H9 (cell line): ENCODE data around the gene TM9SF4. TPM values are rescaled to one million over a fixed set of nuclear protein-coding genes. Genes with fewer than 3 reads are reported as not detected.

Experiments used
- DNase-seq: peaks from one replicate; pipeline ENCODE4 v3.0.0-alpha.2; 2017
- H2AFZ ChIP-seq: one replicate; pipeline ENCODE4 v1.6.1; 2013; ENCODE audit warnings: mild to moderate bottlenecking, low read length, control low read depth, moderate library complexity
- H2AK5ac ChIP-seq: 2 replicates; pipeline ENCODE4 v1.6.1; 2013; ENCODE audit warnings: low read length, control low read depth, mixed read lengths; ENCODE audit not compliant: insufficient read length
- H2BK120ac ChIP-seq: one replicate; pipeline ENCODE4 v1.6.1; 2013; ENCODE audit warnings: low read depth, mild to moderate bottlenecking, low read length, control low read depth, inconsistent platforms; ENCODE audit not compliant: poor library complexity, severe bottlenecking
- H2BK12ac ChIP-seq: 2 replicates; pipeline ENCODE4 v1.6.1; 2013; ENCODE audit warnings: low read length, control low read depth, mixed read lengths, low read depth; ENCODE audit not compliant: insufficient read length
- H2BK15ac ChIP-seq: 2 replicates; pipeline ENCODE4 v1.6.1; 2013; ENCODE audit warnings: low read depth, low read length, control low read depth
- H2BK20ac ChIP-seq: one replicate; pipeline ENCODE4 v1.6.1; 2013; ENCODE audit warnings: low read depth, mild to moderate bottlenecking, low read length, control low read depth, inconsistent platforms; ENCODE audit not compliant: poor library complexity, severe bottlenecking
- H2BK5ac ChIP-seq: 2 replicates; pipeline ENCODE4 v1.6.1; 2013; ENCODE audit warnings: low read length, control low read depth, mixed read lengths; ENCODE audit not compliant: insufficient read length
- H3K14ac ChIP-seq: 2 replicates; pipeline ENCODE4 v1.6.1; 2013; ENCODE audit warnings: low read length, control low read depth; ENCODE audit not compliant: insufficient read depth
- H3K18ac ChIP-seq: 2 replicates; pipeline ENCODE4 v1.6.1; 2013; ENCODE audit warnings: low read depth, mild to moderate bottlenecking, mixed read lengths, low read length, control low read depth; ENCODE audit not compliant: insufficient read length
- H3K23ac ChIP-seq: 2 replicates; pipeline ENCODE4 v1.6.1; 2013; ENCODE audit warnings: low read length, control low read depth, mixed read lengths, low read depth; ENCODE audit not compliant: insufficient read length
- H3K23me2 ChIP-seq: 2 replicates; pipeline ENCODE4 v1.6.1; 2013; ENCODE audit warnings: low read depth, mild to moderate bottlenecking, mixed read lengths, low read length, control low read depth; ENCODE audit not compliant: insufficient read length, poor library complexity, severe bottlenecking
- H3K27ac ChIP-seq: 2 replicates; pipeline ENCODE4 v1.5.1; 2013; ENCODE audit warnings: low read length, control low read depth, mixed read lengths, low read depth; ENCODE audit not compliant: insufficient read length
- H3K27me3 ChIP-seq: 2 replicates; pipeline ENCODE4 v1.6.1; 2013; ENCODE audit warnings: low read length, control low read depth, inconsistent platforms; ENCODE audit not compliant: insufficient read depth
- H3K4ac ChIP-seq: 2 replicates; pipeline ENCODE4 v1.6.1; 2013; ENCODE audit warnings: low read depth, mild to moderate bottlenecking, control low read depth, inconsistent platforms, low read length, moderate library complexity
- H3K4me1 ChIP-seq: 2 replicates; pipeline ENCODE4 v1.6.1; 2013; ENCODE audit warnings: low read length, control low read depth, inconsistent platforms; ENCODE audit not compliant: insufficient read depth
- H3K4me2 ChIP-seq: 2 replicates; pipeline ENCODE4 v1.6.1; 2013; ENCODE audit warnings: low read length, control low read depth, mixed read lengths; ENCODE audit not compliant: insufficient read length, insufficient read depth
- H3K56ac ChIP-seq: 2 replicates; pipeline ENCODE4 v1.6.1; 2013; ENCODE audit warnings: low read depth, mild to moderate bottlenecking, mixed read lengths, low read length, control low read depth; ENCODE audit not compliant: insufficient read length
- H3K79me1 ChIP-seq: 2 replicates; pipeline ENCODE4 v1.6.1; 2013; ENCODE audit warnings: low read depth, mild to moderate bottlenecking, moderate library complexity, low read length, control low read depth, inconsistent platforms; ENCODE audit not compliant: insufficient read depth, poor library complexity, severe bottlenecking
- H3K79me2 ChIP-seq: 2 replicates; pipeline ENCODE4 v1.6.1; 2013; ENCODE audit warnings: low read length, control low read depth, inconsistent platforms; ENCODE audit not compliant: insufficient read depth
- H3K9ac ChIP-seq: 2 replicates; pipeline ENCODE4 v1.6.1; 2013; ENCODE audit warnings: low read length, control low read depth, mixed read lengths; ENCODE audit not compliant: insufficient read length; ENCODE audit errors: extremely low read depth
- H3K9me3 ChIP-seq: one replicate; pipeline ENCODE4 v1.6.1; 2013; ENCODE audit warnings: low read depth, low read length, inconsistent platforms; ENCODE audit not compliant: control insufficient read depth
- H3T11ph ChIP-seq: one replicate; pipeline ENCODE4 v1.6.1; 2013; ENCODE audit warnings: mild to moderate bottlenecking, low read length, control low read depth, inconsistent platforms
- H4K20me1 ChIP-seq: one replicate; pipeline ENCODE4 v1.6.1; 2013; ENCODE audit not compliant: control insufficient read depth, insufficient read length, insufficient read depth
- H4K5ac ChIP-seq: 2 replicates; pipeline ENCODE4 v1.6.1; 2013; ENCODE audit warnings: low read depth, mild to moderate bottlenecking, mixed read lengths, low read length, control low read depth; ENCODE audit not compliant: insufficient read length
- H4K8ac ChIP-seq: replicated peaks from 2 replicates; pipeline ENCODE4 v1.6.1; 2013; ENCODE audit warnings: low read length, control low read depth, mixed read lengths, low read depth; ENCODE audit not compliant: insufficient read length
- H4K91ac ChIP-seq: 2 replicates; pipeline ENCODE4 v1.6.1; 2013; ENCODE audit warnings: low read depth, mild to moderate bottlenecking, moderate library complexity, mixed read lengths, low read length, control low read depth; ENCODE audit not compliant: insufficient read length
- H3K27ac Mint-ChIP-seq, 3 experiments: 2 replicates in 2 of 3; 3 replicates in 1 of 3; pipeline ENCODE4 v1.8.0; 2020 to 2021; ENCODE audit warnings: mixed read lengths in 3 of 3, mild to moderate bottlenecking in 1 of 3, moderate library complexity in 1 of 3
- H3K27me3 Mint-ChIP-seq: 2 replicates; pipeline ENCODE4 v1.8.0; 2021; ENCODE audit warnings: low read depth, mild to moderate bottlenecking, moderate library complexity, mixed read lengths
- H3K36me3 Mint-ChIP-seq, 3 experiments: 2 replicates in 2 of 3; 3 replicates in 1 of 3; pipeline ENCODE4 v1.8.0; 2020 to 2021; ENCODE audit warnings: low read depth in 3 of 3, mixed read lengths in 3 of 3; ENCODE audit not compliant: insufficient read depth in 1 of 3
- H3K4me1 Mint-ChIP-seq, 2 experiments: 2 replicates each; pipeline ENCODE4 v1.8.0; 2020; ENCODE audit warnings: mixed read lengths in 2 of 2
- H3K4me3 Mint-ChIP-seq, 2 experiments: 2 replicates in 1 of 2; 3 replicates in 1 of 2; pipeline ENCODE4 v1.8.0; 2020 to 2021; ENCODE audit warnings: mild to moderate bottlenecking in 2 of 2, mixed read lengths in 2 of 2, moderate library complexity in 1 of 2
- H3K9me3 Mint-ChIP-seq, 2 experiments: 2 replicates in 1 of 2; 3 replicates in 1 of 2; pipeline ENCODE4 v1.8.0; 2020; ENCODE audit warnings: mild to moderate bottlenecking in 2 of 2, mixed read lengths in 2 of 2, moderate library complexity in 1 of 2
- WGBS: extraction: QIAGEN DNeasy Blood & Tissue Kit; methylation state at CpG from one replicate; pipeline ENCODE4 v1.1.7; 2013; ENCODE audit warnings: missing lambda C conversion rate, low lambda C conversion rate, mixed read lengths; ENCODE audit not compliant: insufficient read length; ENCODE audit errors: extremely low coverage; 5-methylcytosine and 5-hydroxymethylcytosine counted together
- total RNA-seq: library from RNA; stranded (reverse); gene quantifications from 2 replicates; pipeline ENCODE4 v1.2.1, GENCODE V29; 2021
- TF ChIP-seq, protein P1 (sequence below): fragments of 200-600 bp; sonication (generic); conservative IDR thresholded peaks from 3 replicates; pipeline ENCODE4 v1.8.0; 2021; ENCODE audit warnings: antibody characterized with exemption, mild to moderate bottlenecking

Gene TM9SF4
- total RNA-seq, 1 experiment from 2014 or later: 62.3 TPM

DNA sequence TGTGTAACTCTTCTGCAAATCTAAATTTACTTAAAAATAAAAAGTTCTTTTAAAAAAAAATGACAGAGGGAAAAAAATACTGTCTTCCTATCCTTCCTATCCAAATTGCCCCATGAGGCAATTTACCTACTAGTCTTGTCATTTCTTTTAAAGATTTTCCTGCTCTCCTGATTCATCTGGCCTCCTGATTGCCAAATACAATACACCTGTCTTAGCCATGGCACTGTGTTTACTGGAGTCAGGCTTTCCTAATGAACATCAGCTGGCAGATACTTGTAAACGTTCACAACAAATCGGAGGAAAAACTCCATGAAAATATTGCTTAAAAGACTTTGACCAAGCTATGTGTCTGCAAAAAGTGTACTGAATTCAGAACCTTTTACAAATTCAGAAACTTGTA, 21.5 kb downstream of the TM9SF4 start:
- Histone ChIP-seq H3K27me3 (no peaks in the 10 kb centered on the region), H2BK12ac (no peak overlapping the region), H3K79me2 (no peaks in the 10 kb centered on the region; the same call in 1 of the 2 replicates), H4K5ac (no peak overlapping the region), H3K4ac (no peak overlapping the region), H3K9me3 (no peaks in the 10 kb centered on the region), H4K20me1 (no peaks in the 10 kb centered on the region), H2BK15ac (no peak overlapping the region), H3K79me1 (peaks cover 3% of the 10 kb centered on the region), H3K14ac (no peak overlapping the region), H4K91ac (no peak overlapping the region), H3K56ac (no peak overlapping the region), H3T11ph (no peak overlapping the region), H2BK120ac (no peak overlapping the region), H3K9ac (no peak overlapping the region), H3K27ac (no peak overlapping the region), H3K4me2 (no peak overlapping the region), H2BK5ac (no peak overlapping the region), H3K23me2 (no peaks in the 10 kb centered on the region), H2BK20ac (no peak overlapping the region), H2AK5ac (no peak overlapping the region), H3K4me1 (no peaks in the 10 kb centered on the region; the same call in 1 of the 2 replicates), H3K18ac (no peak overlapping the region), H2AFZ (no peak overlapping the region), H3K23ac (no peak overlapping the region), H4K8ac (no peak overlapping the region)
- Mint-ChIP-seq H3K4me1 (peaks cover 9 to 15% of the 10 kb centered on the region in 2 experiments), H3K4me3 (no peak overlapping the region), H3K36me3 (peaks cover 0 to 6% (median 5%) of the 10 kb centered on the region in 3 experiments; a peak in 4 of 7 replicates), H3K27ac (no peak overlapping the region), H3K9me3 (no peaks in the 10 kb centered on the region), H3K27me3 (no peaks in the 10 kb centered on the region)
- TF ChIP-seq, protein P1, sequence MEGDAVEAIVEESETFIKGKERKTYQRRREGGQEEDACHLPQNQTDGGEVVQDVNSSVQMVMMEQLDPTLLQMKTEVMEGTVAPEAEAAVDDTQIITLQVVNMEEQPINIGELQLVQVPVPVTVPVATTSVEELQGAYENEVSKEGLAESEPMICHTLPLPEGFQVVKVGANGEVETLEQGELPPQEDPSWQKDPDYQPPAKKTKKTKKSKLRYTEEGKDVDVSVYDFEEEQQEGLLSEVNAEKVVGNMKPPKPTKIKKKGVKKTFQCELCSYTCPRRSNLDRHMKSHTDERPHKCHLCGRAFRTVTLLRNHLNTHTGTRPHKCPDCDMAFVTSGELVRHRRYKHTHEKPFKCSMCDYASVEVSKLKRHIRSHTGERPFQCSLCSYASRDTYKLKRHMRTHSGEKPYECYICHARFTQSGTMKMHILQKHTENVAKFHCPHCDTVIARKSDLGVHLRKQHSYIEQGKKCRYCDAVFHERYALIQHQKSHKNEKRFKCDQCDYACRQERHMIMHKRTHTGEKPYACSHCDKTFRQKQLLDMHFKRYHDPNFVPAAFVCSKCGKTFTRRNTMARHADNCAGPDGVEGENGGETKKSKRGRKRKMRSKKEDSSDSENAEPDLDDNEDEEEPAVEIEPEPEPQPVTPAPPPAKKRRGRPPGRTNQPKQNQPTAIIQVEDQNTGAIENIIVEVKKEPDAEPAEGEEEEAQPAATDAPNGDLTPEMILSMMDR: no peak
- no peak for DNase-seq
- no CpG with 5 or more reads among the region's 2 CpGs for WGBS
